HS-27A (cell line): ENCODE data around the gene ADCY2.

Source experiments
- DNase-seq: peaks from one replicate; pipeline ENCODE4 v3.0.0-alpha.2; 2012; ENCODE audit warnings: low read depth, missing footprints

The ADCY2 gene

GRCh38 chr5:7664208-7664607 is 268.3 kb downstream of the ADCY2 start:
- no peak for DNase-seq

GRCh38 chr5:7667216-7667767 is 271.4 kb downstream of the ADCY2 start:
- no peak for DNase-seq

DNA sequence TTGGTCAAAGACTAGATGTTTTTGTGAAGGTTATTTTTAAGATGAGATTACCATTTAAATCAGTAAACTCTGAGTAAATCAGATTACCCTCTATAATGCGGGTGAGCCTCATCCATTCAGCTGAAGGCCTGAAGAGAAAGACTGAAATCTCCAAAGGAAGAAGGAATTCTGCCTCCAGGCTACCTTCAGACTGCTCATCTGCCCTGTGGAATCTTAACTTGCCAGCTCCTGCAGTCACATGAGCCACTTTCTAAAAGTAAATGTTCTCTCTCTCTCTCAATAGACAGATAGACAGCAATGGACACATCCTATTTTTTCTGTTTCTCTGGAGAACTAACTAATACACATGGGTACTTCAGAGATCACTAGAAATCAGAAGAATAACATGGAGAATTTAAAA is 272.2 kb downstream of the ADCY2 start:
- no peak for DNase-seq

DNA sequence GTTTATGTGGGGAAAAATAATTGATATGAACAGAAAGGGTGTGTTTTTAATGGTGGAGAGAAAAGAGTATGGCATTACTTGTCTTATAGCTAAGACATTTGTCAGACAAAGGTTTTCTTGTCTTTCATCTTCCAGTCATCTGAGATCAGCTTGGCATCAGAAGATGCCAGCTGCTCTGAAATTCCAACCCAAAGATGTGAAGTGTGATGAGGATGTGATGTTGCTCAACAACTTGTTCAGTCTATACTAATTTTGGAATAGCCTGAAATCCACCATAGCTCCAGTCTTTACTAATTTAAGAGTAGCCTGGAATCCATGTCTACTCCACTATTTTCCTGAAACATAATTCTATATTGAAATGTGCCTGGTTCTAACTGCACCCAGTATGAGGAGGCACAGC is 272.7 kb downstream of the ADCY2 start:
- no peak for DNase-seq

DNA sequence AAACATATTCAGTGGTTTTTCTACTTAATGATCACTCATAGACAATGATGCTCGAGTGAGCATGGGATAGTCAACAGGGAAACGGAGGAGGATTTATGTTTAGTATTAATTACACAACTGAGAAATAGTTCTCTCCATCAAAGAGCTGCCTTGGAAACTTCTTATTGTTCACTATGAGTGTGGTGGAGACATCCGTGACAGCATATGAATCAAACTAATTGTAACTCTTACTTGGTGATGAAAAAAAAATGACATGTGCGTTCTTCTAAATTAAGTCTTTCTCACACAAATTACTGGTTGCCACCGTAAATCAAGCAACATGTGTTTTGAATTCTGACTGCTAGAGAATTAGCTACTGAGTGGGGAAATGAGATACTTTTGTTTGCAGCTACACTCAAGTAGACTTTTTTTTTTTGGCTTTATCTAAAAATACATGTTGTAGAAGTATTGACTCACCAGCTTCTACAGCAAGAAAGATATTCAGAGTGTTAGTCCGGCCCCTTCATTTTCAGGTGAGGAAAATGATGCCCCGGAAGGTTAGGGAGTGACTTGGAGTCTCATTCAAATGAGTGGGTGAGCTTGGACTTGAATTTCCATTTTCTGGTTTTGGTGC is 275.5 kb downstream of the ADCY2 start:
- no peak for DNase-seq

- DNase-seq, result no peak
Measured at GRCh38 chr5:7673658-7674057, 277.7 kb downstream of the ADCY2 start.

DNA sequence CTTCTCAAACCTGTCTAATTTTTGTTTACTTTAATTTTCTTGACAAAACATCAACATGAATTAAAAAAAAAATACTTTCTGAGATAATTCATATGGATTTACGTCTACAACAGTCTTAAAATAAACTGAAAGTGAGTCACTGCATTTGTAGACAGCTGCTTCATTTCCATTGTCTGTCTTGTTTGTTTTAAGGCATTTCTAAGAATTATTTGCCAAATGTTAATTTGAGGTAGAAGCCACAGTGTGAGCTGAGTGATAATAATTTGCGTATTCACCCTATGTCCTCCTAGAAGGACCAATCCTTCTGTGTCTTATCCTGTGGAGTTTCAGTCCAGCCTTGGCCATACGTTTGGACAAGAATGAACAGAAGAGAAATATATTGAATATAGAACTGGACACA is 280.5 kb downstream of the ADCY2 start:
- no peak for DNase-seq

DNA sequence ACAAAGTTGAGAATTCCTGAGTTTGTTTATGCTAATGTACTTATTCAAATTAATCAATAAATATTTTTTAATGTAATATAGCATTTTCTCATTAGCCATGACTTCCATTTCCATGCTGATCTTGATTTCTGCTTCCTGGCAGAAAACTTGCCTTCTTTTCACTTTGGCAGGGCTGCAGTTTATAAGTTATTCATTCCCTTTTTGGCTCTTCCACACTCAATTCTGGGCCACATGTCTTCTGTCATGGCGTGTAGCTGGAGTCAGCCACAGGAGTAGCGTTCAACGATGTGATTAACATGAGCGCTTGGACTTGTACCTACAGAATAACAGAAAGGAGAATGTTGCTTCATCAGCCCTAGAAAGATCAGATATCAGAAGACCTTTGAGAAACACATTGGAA is 282.1 kb downstream of the ADCY2 start:
- DNase-seq, result no peak

DNA sequence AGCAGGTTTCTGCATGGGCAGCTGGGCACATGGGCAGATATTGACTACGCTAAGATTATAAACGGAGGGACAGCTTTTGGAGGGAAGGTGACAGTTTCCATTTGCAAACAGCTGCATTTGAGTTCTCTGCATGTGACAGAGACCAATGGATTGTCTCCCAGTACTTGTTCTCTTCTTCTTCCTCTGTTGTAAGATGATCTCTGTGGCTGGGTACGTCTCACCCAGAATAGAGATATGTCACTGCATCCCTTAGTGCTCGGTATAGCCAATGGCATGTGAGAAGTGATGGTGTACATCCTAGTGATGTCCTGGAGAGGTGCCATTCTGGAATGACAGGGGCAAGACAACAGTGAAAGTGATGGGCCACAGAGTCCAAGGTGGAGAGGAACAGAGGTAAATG is 283.7 kb downstream of the ADCY2 start:
- no peak for DNase-seq

DNA sequence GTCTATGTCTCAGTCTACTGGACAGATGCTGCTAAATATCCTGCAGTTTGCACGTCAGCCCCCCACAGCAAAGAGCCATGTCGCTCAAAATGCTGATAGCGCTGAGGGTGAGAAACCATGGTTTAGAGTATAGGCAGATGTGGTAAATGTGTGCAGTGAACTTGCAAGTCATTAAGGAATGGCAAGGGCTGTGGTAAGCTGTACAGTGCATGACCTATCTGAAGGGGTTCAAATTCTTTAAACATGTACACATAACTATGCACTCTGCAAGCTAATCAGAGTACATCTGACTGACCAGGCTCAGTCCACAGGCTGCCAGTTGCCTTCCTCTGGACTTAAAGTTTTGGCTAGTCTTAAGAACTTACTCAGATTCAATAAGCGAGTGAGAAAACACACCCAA is 284.3 kb downstream of the ADCY2 start:
- no peak for DNase-seq

DNA sequence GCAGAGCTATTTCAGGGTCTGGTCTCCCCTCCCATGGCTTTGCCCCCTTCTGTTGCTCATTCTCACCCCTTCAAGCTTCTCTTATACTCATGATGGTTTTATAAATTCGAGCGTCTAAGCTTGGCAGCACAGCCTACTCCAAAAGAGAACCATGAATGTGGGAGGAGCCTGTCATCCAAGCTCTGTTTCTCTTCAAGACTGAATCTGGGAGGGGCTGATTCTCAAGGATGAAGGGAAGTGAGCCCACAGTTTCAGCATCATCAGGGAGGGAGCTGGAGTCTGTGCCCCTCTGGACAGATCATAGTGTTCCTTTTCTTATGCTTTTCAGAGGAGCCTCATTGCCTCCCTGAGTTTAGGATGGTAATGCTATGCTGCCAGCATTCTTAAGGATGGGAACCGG is 286.4 kb downstream of the ADCY2 start:
- no peak for DNase-seq

DNA sequence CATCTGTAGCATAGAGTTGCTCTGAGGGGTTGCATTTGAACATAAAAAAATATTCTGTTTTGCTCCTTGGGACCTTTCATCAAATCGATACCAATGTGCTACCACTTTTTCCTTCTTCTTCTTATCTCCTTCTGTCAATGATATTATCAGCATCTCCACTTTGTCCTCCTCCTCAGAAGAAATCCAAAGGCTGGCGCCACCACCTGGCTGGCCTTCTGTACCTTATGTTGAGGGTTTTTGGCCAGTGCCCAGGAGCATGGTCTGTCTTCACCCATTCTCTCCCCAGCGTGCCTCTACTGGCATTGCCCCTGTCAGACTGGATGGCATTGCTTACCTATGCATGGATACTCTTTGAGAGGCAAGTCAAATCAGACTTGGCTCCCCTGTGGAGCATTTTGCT is 287.8 kb downstream of the ADCY2 start:
- DNase-seq, result no peak

DNA sequence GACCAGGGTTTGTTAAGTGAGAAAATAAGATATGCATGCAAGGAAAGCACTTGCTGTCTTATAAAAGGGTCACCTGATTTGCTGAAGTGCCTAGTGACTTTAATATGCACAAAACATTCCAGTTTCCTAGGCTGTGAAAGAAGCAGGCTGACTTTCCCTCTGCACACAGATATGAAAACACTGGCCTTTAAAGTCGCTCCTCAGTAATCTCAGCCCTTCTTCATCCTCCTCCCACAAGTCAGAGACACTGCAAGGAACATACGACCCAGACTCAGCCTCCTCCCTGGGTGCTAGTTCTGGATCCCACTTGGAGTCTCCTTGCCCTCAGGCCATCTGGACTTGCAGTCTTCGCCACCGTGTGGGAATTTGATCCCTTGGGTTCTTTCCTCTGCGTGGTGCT is 288.9 kb downstream of the ADCY2 start:
- no peak for DNase-seq

- DNase-seq, result no peak
Measured at GRCh38 chr5:7686794-7687193, 290.9 kb downstream of the ADCY2 start.

DNA sequence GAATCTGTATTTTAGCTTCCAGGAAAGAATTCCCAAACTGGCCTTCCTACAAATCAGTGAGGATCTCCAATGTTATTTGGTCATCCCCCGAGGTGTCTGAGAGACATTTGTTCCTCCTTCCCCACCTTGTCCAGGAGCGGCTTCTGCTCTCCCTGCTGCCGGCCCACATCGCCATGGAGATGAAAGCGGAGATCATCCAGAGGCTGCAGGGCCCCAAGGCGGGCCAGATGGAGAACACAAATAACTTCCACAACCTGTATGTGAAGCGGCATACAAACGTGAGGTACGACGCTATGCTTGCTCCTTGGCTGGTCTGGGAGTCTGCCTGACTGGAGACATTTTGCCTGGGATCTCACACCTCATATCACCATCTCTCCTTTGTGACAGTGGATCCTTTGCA is 294.6 kb downstream of the ADCY2 start:
- DNase-seq, result no peak

GRCh38 chr5:7705261-7705660 is 309.3 kb downstream of the ADCY2 start:
- no peak for DNase-seq

DNA sequence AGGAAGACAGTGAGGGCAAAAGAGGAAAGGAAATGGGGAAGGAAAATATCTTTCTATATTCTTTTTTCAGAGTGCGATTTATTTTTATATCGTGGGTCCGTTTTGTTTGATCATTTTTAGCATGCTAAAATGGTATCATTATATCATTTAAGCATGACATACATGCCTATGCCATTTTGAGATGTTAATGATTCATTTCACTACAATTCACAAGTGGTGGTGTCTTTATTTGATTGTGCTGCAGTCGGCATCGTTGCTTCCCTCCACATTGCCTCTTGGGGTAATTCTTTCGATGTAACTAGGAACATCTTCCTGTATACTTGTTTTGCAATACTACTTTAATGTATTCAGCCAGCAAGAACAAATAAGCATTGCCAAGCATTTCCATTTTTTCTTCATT is 309.8 kb downstream of the ADCY2 start:
- no peak for DNase-seq

- DNase-seq, result no peak
Measured at GRCh38 chr5:7706256-7706655, 310.3 kb downstream of the ADCY2 start.

- DNase-seq, result no peak
Measured at GRCh38 chr5:7714119-7714518, 318.2 kb downstream of the ADCY2 start.

DNA sequence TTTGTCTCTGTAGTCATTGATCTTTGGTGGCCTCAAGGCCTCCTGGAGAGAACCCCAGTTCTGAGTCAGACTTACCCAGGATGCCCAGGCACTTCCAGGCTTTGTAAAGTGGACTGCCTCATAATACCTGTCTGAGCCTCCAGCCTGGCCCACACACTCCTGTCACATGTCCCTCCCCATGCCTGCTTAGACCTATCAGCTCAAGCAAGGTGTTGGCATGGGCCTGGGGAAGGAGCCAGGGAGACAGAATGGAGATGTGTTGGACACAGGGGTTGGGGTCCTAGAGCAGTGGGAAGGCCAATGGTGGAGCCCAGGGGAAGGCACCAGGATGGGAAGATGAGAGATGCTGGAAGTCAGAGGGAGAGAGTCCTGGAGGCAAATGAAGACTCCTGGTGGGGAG is 318.8 kb downstream of the ADCY2 start:
- no peak for DNase-seq

- no peak for DNase-seq
Measured at GRCh38 chr5:7717691-7718090, 321.8 kb downstream of the ADCY2 start.

GRCh38 chr5:7728076-7728475 is 332.1 kb downstream of the ADCY2 start:
- no peak for DNase-seq

GRCh38 chr5:7741415-7742065 is 345.6 kb downstream of the ADCY2 start:
- DNase-seq, result no peak

- no peak for DNase-seq
Measured at GRCh38 chr5:7742241-7742656, 346.3 kb downstream of the ADCY2 start.
